Peyer's patch (tissue), 4 donors: Measurements from ENCODE around the gene GUCY1A2. TPM values are rescaled to one million over a fixed set of nuclear protein-coding genes. Genes with fewer than 3 reads are reported as not detected.
"Not testable (repeated sequence)": the region's sequence is repeated elsewhere in the genome, so short reads cannot be mapped to it uniquely, and the experiment has no call there.

Experiments used
- DNase-seq, 3 donors: peaks; one replicate each; pipeline ENCODE4 v3.0.0-alpha.2; 2017 to 2019
- H3K27ac ChIP-seq, 4 donors: fragments of 200-600 bp; sonication (generic); one replicate each; pipeline ENCODE4 v1.5.1; 2016 to 2019
- H3K27me3 ChIP-seq, 2 donors: fragments of 200-600 bp; sonication (generic); one replicate each; pipeline ENCODE4 v1.5.1; 2019
- H3K36me3 ChIP-seq, 3 donors: fragments of 200-600 bp; sonication (generic); one replicate each; pipeline ENCODE4 v1.5.1; 2016 to 2019
- H3K4me1 ChIP-seq, 4 donors: fragments of 200-600 bp; sonication (generic); one replicate each; pipeline ENCODE4 v1.5.1; 2016 to 2019
- H3K4me3 ChIP-seq, 4 donors: fragments of 200-600 bp; sonication (generic); 1 replicate in 3 of 4; 2 replicates in 1 of 4; pipeline ENCODE4 v1.5.1; 2016 to 2019; ENCODE audit warnings: mild to moderate bottlenecking in 1 of 4
- H3K9me3 ChIP-seq, 4 donors: fragments of 200-600 bp; sonication (generic); one replicate each; pipeline ENCODE4 v1.5.1; 2016 to 2019; ENCODE audit warnings: mild to moderate bottlenecking in 1 of 4
- CTCF ChIP-seq, 6 experiments: fragments of 450-650 bp in 4 of 6; fragments of 200-600 bp in 2 of 6; sonication (generic) in 1 of 6; IDR thresholded peaks; one replicate each; pipeline ENCODE4 v1.5.1; 2017 to 2019; ENCODE audit warnings: antibody characterized with exemption in 6 of 6, mild to moderate bottlenecking in 3 of 6, moderate library complexity in 1 of 6
- POLR2A ChIP-seq, 2 donors: fragments of 450-650 bp; IDR thresholded peaks; one replicate each; pipeline ENCODE4 v1.5.1; 2017; ENCODE audit warnings: antibody characterized with exemption in 2 of 2, mild to moderate bottlenecking in 2 of 2, moderate library complexity in 2 of 2
- total RNA-seq, 4 donors: library from RNA; depleted of rRNA; stranded (reverse); fragments of >200 nt; gene quantifications; one replicate each; pipeline ENCODE4 v1.1.0, GENCODE V29; 2016

GUCY1A2 gene
- total RNA-seq, 4 donors from 2014 or later: 0.53 to 0.95 (median 0.75) TPM

- Histone ChIP-seq H3K36me3 (no peaks in the 10 kb centered on the region), H3K9me3 (no peaks in the 10 kb centered on the region), H3K27me3 (no peaks in the 10 kb centered on the region), H3K4me1 (no peaks in the 10 kb centered on the region), H3K4me3 (no peak overlapping the region), H3K27ac (no peak overlapping the region)
- DNase-seq: no peak
- no peak for TF ChIP-seq POLR2A (IDR thresholded peaks at IDR 0.05)
- no peak for TF ChIP-seq CTCF (IDR thresholded peaks at IDR 0.05)
Observed at GRCh38 chr11:106813806-106814205, 204.5 kb downstream of the GUCY1A2 start.

- Histone ChIP-seq H3K27me3 (no peaks in the 10 kb centered on the region), H3K4me1 (no peaks in the 10 kb centered on the region), H3K9me3 (no peaks in the 10 kb centered on the region), H3K27ac (no peak overlapping the region), H3K4me3 (no peak overlapping the region), H3K36me3 (no peaks in the 10 kb centered on the region)
- no peak for TF ChIP-seq CTCF (IDR thresholded peaks at IDR 0.05)
- DNase-seq: no peak
Observed at GRCh38 chr11:106794058-106794457, 224.2 kb downstream of the GUCY1A2 start.

GRCh38 chr11:106789406-106789805 is 228.9 kb downstream of the GUCY1A2 start:
- Histone ChIP-seq H3K4me1 (no peaks in the 10 kb centered on the region), H3K9me3 (no peaks in the 10 kb centered on the region), H3K27ac (no peak overlapping the region), H3K36me3 (no peaks in the 10 kb centered on the region), H3K4me3 (no peak overlapping the region), H3K27me3 (no peaks in the 10 kb centered on the region)
- DNase-seq: no peak
- TF ChIP-seq CTCF (IDR thresholded peaks at IDR 0.05): no peak
- TF ChIP-seq POLR2A (IDR thresholded peaks at IDR 0.05): no peak

- Histone ChIP-seq H3K27me3 (no peaks in the 10 kb centered on the region), H3K27ac (no peak overlapping the region), H3K36me3 (no peaks in the 10 kb centered on the region), H3K4me3 (no peak overlapping the region), H3K4me1 (no peaks in the 10 kb centered on the region), H3K9me3 (no peaks in the 10 kb centered on the region)
- TF ChIP-seq CTCF (IDR thresholded peaks at IDR 0.05) (no peak), POLR2A (IDR thresholded peaks at IDR 0.05) (no peak)
- no peak for DNase-seq
Observed at GRCh38 chr11:106787454-106787853, 230.8 kb downstream of the GUCY1A2 start.

GRCh38 chr11:106785913-106786650 is 232.2 kb downstream of the GUCY1A2 start:
- Histone ChIP-seq H3K36me3 (no peaks in the 10 kb centered on the region), H3K4me3 (no peak overlapping the region), H3K27me3 (no peaks in the 10 kb centered on the region), H3K9me3 (no peaks in the 10 kb centered on the region), H3K27ac (no peak overlapping the region), H3K4me1 (no peaks in the 10 kb centered on the region)
- TF ChIP-seq CTCF (IDR thresholded peaks at IDR 0.05): no peak
- no peak for TF ChIP-seq POLR2A (IDR thresholded peaks at IDR 0.05)
- DNase-seq: no peak

- not testable (repeated sequence) for H3K27me3 ChIP-seq, H3K27ac ChIP-seq, H3K4me1 ChIP-seq, H3K4me3 ChIP-seq, H3K36me3 ChIP-seq, DNase-seq, H3K9me3 ChIP-seq
Observed at GRCh38 chr11:106777302-106777701, 241.0 kb downstream of the GUCY1A2 start.
